Measurements from ENCODE around the gene TFDP2. TPM values are rescaled to one million over a fixed set of nuclear protein-coding genes. Genes with fewer than 3 reads are reported as not detected.

The TFDP2 gene, protein sequence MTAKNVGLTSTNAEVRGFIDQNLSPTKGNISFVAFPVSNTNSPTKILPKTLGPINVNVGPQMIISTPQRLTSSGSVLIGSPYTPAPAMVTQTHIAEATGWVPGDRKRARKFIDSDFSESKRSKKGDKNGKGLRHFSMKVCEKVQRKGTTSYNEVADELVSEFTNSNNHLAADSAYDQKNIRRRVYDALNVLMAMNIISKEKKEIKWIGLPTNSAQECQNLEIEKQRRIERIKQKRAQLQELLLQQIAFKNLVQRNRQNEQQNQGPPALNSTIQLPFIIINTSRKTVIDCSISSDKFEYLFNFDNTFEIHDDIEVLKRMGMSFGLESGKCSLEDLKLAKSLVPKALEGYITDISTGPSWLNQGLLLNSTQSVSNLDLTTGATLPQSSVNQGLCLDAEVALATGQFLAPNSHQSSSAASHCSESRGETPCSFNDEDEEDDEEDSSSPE
- total RNA-seq (2022; extraction: Qiagen RNA extraction), result 13.5 to 18.8 TPM (median 16.2 TPM) in 5 replicates

GRCh38 chr3:142148792-142149672, at the start of gene TFDP2:
TFDP2 (minus strand) TSS chr3:142149544; CDS start chr3:142101749, 47,795 bp downstream.

Other genes with a start within 250 kb of the TFDP2 start
- gene GK5, start 76.0 kb upstream of the TFDP2 start, total RNA-seq (2022; extraction: Qiagen RNA extraction), result 3.6 to 7.7 TPM (median 6.1 TPM) in 5 replicates

All from A549 treated with CORT108297 at 1 μM for 4 hours (cell line).